ENCODE results near the gene CCDC154.

Gene CCDC154

GRCh38 chr16:1413684-1414531, 30.4 kb downstream of the CCDC154 start:
- H3K36me3 ChIP-seq (replicated peaks), result peaks cover 2% of the 10 kb centered on the region
- H3K27ac ChIP-seq, result no peak overlapping the region
- peak; percentile 63 for TF ChIP-seq CTCF (IDR thresholded peaks at IDR 0.05; ENCODE audit: low read depth, low read length, missing control alignments)
- in situ Hi-C loops (cut with HindIII; ENCODE audit: low pct_ligation_motif_present, low sequenced_read_pairs), result no loop called here
- DNase-seq, result peak; percentile 27
- H3K4me3 ChIP-seq (ENCODE audit: low read depth, low read length), result peak overlapping the region; percentile 76
- no peaks in the 10 kb centered on the region for H3K27me3 ChIP-seq (replicated peaks)

- no peak overlapping the region for H3K4me3 ChIP-seq (ENCODE audit: low read depth, low read length)
- in situ Hi-C loops (cut with HindIII; ENCODE audit: low pct_ligation_motif_present, low sequenced_read_pairs), result no loop called here
- TF ChIP-seq CTCF (IDR thresholded peaks at IDR 0.05; ENCODE audit: low read depth, low read length, missing control alignments), result no peak
- DNase-seq, result no peak
- H3K27ac ChIP-seq, result no peak overlapping the region
- H3K27me3 ChIP-seq (replicated peaks), result no peaks in the 10 kb centered on the region
- peaks cover 2% of the 10 kb centered on the region for H3K36me3 ChIP-seq (replicated peaks)
Measured at GRCh38 chr16:1412847-1413246, 31.5 kb downstream of the CCDC154 start.

GRCh38 chr16:1408171-1408837, 36.1 kb downstream of the CCDC154 start:
- in situ Hi-C loops (cut with HindIII; ENCODE audit: low pct_ligation_motif_present, low sequenced_read_pairs), result no loop called here
- H3K36me3 ChIP-seq (replicated peaks), result peaks cover 2% of the 10 kb centered on the region
- H3K27me3 ChIP-seq (replicated peaks), result no peaks in the 10 kb centered on the region
- H3K27ac ChIP-seq, result no peak overlapping the region
- DNase-seq, result peak; percentile 84
- H3K4me3 ChIP-seq (ENCODE audit: low read depth, low read length), result peak overlapping the region; percentile 64
- no peak for TF ChIP-seq CTCF (IDR thresholded peaks at IDR 0.05; ENCODE audit: low read depth, low read length, missing control alignments)

GRCh38 chr16:1407753-1408152, 36.6 kb downstream of the CCDC154 start:
- no peak for TF ChIP-seq CTCF (IDR thresholded peaks at IDR 0.05; ENCODE audit: low read depth, low read length, missing control alignments)
- in situ Hi-C loops (cut with HindIII; ENCODE audit: low pct_ligation_motif_present, low sequenced_read_pairs), result no loop called here
- H3K4me3 ChIP-seq (ENCODE audit: low read depth, low read length), result peak overlapping the region; percentile 64
- no peak overlapping the region for H3K27ac ChIP-seq
- peaks cover under 1% of the 10 kb centered on the region for H3K36me3 ChIP-seq (replicated peaks)
- no peaks in the 10 kb centered on the region for H3K27me3 ChIP-seq (replicated peaks)
- DNase-seq, result no peak

GRCh38 chr16:1403733-1404132, 40.6 kb downstream of the CCDC154 start:
- Histone ChIP-seq H3K27me3 (replicated peaks) (no peaks in the 10 kb centered on the region), H3K4me3 (ENCODE audit: low read depth, low read length) (no peak overlapping the region), H3K36me3 (replicated peaks) (no peaks in the 10 kb centered on the region), H3K27ac (no peak overlapping the region)
- no peak for TF ChIP-seq CTCF (IDR thresholded peaks at IDR 0.05; ENCODE audit: low read depth, low read length, missing control alignments)
- DNase-seq, result no peak
- in situ Hi-C loops (cut with HindIII; ENCODE audit: low pct_ligation_motif_present, low sequenced_read_pairs), result no loop called here
